ENCODE data around the gene ACSS2. TPM values are rescaled to one million over a fixed set of nuclear protein-coding genes. Genes with fewer than 3 reads are reported as not detected.

ACSS2 gene
- total and polyA plus RNA-seq, 2 of the 8 experiments (the other 6 are each of a cell fraction or from before 2014, with no cell fraction given): 17.7 to 24.2 TPM

DNA sequence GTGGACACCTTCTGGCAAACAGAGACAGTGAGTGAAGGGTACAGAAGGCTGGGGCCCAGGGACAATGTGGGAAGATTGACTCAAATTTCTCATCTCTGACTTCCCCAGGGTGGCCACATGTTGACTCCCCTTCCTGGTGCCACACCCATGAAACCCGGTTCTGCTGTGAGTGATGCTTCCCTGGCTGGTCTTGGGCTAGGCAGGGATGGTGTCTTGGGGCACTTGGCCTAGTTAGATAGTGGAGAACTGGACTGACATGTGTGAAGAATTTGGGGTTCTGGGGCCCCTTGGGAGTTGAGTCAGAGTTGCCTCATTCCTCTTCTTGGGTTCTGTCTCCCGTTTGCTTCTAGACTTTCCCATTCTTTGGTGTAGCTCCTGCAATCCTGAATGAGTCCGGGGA, 45.0 kb downstream of the ACSS2 start:
- no peak overlapping the region for H3K27ac ChIP-seq (ENCODE audit: low read depth, low read length)
- TF ChIP-seq TAF7 (optimal IDR thresholded peaks at IDR 0.05; ENCODE audit: borderline replicate concordance, low read depth, low read length) (no peak), SIRT6 (IDR thresholded peaks at IDR 0.05; ENCODE audit: low read length) (no peak), CEBPB (IDR thresholded peaks at IDR 0.05; ENCODE audit: low read depth, low read length) (no peak), RFX5 (IDR thresholded peaks at IDR 0.05; ENCODE audit: borderline replicate concordance, low read depth, low read length) (no peak), RBBP5 (IDR thresholded peaks at IDR 0.05; ENCODE audit: borderline replicate concordance, low read depth, low read length) (no peak), SIX5 (IDR thresholded peaks at IDR 0.05; ENCODE audit: low read depth, low read length) (no peak), EP300 (IDR thresholded peaks at IDR 0.05; ENCODE audit: borderline replicate concordance in 1 of 2, low read depth in 2 of 2, low read length in 2 of 2) (no peak)
- TF ChIP-seq, protein P1, sequence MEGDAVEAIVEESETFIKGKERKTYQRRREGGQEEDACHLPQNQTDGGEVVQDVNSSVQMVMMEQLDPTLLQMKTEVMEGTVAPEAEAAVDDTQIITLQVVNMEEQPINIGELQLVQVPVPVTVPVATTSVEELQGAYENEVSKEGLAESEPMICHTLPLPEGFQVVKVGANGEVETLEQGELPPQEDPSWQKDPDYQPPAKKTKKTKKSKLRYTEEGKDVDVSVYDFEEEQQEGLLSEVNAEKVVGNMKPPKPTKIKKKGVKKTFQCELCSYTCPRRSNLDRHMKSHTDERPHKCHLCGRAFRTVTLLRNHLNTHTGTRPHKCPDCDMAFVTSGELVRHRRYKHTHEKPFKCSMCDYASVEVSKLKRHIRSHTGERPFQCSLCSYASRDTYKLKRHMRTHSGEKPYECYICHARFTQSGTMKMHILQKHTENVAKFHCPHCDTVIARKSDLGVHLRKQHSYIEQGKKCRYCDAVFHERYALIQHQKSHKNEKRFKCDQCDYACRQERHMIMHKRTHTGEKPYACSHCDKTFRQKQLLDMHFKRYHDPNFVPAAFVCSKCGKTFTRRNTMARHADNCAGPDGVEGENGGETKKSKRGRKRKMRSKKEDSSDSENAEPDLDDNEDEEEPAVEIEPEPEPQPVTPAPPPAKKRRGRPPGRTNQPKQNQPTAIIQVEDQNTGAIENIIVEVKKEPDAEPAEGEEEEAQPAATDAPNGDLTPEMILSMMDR (IDR thresholded peaks at IDR 0.05; ENCODE audit: control extremely low read depth in 1 of 3, insufficient read depth in 1 of 3, low read depth in 1 of 3, low read length in 3 of 3): no peak
- POLR2A ChIA-PET (ENCODE audit: partially characterized antibody): interaction anchor here (1.1 kb wide), 1 partner anchor 16 kb away, joined by 3 read pairs; no protein-coding TSS in a partner anchor
- no peak overlapping the region for H3K4me2 ChIP-seq (ENCODE audit: insufficient read depth in 1 of 2, low read depth in 2 of 2, low read length in 2 of 2)
- H3K27me3 ChIP-seq (replicated peaks in 1 of 4; ENCODE audit: control insufficient read depth in 3 of 4, extremely low read depth in 1 of 4, insufficient read depth in 3 of 4, low read length in 3 of 4): no peaks in the 10 kb centered on the region
- H3K9me3 ChIP-seq (ENCODE audit: insufficient read depth in 2 of 2, low read depth in 1 of 2, low read length in 1 of 2): peaks cover 2 to 4% of the 10 kb centered on the region in 2 experiments; a peak in 2 of 4 replicates
- no peaks in the 10 kb centered on the region; the same call in 1 of the 2 replicates for H3K79me1 ChIP-seq (ENCODE audit: low read depth, low read length)
- CTCF ChIA-PET (ENCODE audit: partially characterized antibody): interaction anchor here (0.9 kb wide), 1 partner anchor 73 kb away, joined by 3 read pairs; no protein-coding TSS in a partner anchor
- H3K4ac ChIP-seq (replicated peaks; ENCODE audit: insufficient read length, low read depth, low read length): no peak overlapping the region
- H2BK5ac ChIP-seq (ENCODE audit: low read depth, low read length): no peak overlapping the region
- H3K14ac ChIP-seq (ENCODE audit: insufficient read length): no peak overlapping the region
- FAIRE-seq (no peak), DNase-seq (ENCODE audit: low read depth in 1 of 2, low spot score in 2 of 2) (no peak)
- no peaks in the 10 kb centered on the region for H3K4me1 ChIP-seq (replicated peaks in 1 of 4; ENCODE audit: control insufficient read depth in 3 of 4, insufficient read depth in 4 of 4, low read length in 3 of 4)
- no peak overlapping the region for H3K23ac ChIP-seq (ENCODE audit: insufficient read length)
- H3K18ac ChIP-seq (ENCODE audit: extremely low read depth, low read length): no peak overlapping the region
- no peak overlapping the region for H3K56ac ChIP-seq (replicated peaks; ENCODE audit: insufficient read length, low read depth, low read length)
- no peak overlapping the region for H3K4me3 ChIP-seq (ENCODE audit: extremely low read depth in 1 of 4, insufficient read depth in 2 of 4, low read depth in 3 of 4, low read length in 4 of 4)
- H4K8ac ChIP-seq (ENCODE audit: extremely low read depth, insufficient read depth, low read length): no peak overlapping the region
- WGBS, 2 experiments (ENCODE audit: extremely low coverage in 1 of 2, insufficient coverage in 1 of 2, insufficient read length in 1 of 2, insufficient replicate concordance in 2 of 2, low coverage in 1 of 2, low lambda C conversion rate in 2 of 2, missing lambda C conversion rate in 1 of 2): 82% methylated on average over 3 of the region's 3 CpGs; no CpG with 5 or more reads in 1 of the 2 experiments
- peaks cover 0 to 4% of the 10 kb centered on the region in 2 experiments for H4K20me1 ChIP-seq (replicated peaks in 1 of 2; ENCODE audit: control insufficient read depth in 1 of 2, insufficient read depth in 2 of 2, low read length in 2 of 2)
- H3K9ac ChIP-seq (replicated peaks in 1 of 4; ENCODE audit: extremely low read depth in 1 of 4, low read depth in 3 of 4, low read length in 3 of 4): no peak overlapping the region
- H2BK20ac ChIP-seq (ENCODE audit: low read length): no peak overlapping the region
- no peak overlapping the region for H2AFZ ChIP-seq (ENCODE audit: low read length)
- H2BK120ac ChIP-seq (replicated peaks; ENCODE audit: low read depth, low read length): no peak overlapping the region
- peaks cover 0 to 12% (median 0%) of the 10 kb centered on the region in 4 experiments; a peak in 3 of 8 replicates for H3K36me3 ChIP-seq (ENCODE audit: control insufficient read depth in 2 of 4, insufficient read depth in 4 of 4, low read length in 3 of 4)
- no peaks in the 10 kb centered on the region for H3K79me2 ChIP-seq (ENCODE audit: control insufficient read depth in 1 of 2, insufficient read depth in 2 of 2, low read length in 2 of 2)
- H4K91ac ChIP-seq (replicated peaks; ENCODE audit: insufficient read length, low read length): no peak overlapping the region
- no peak overlapping the region for H2BK12ac ChIP-seq (ENCODE audit: low read depth, low read length)
- H2AK5ac ChIP-seq (ENCODE audit: low read depth, low read length): no peak overlapping the region
- no peak overlapping the region for H2BK15ac ChIP-seq (ENCODE audit: low read length)
- H3K23me2 ChIP-seq (ENCODE audit: low read depth, low read length): no peaks in the 10 kb centered on the region; the same call in 1 of the 2 replicates
- no peak overlapping the region for H4K5ac ChIP-seq (ENCODE audit: insufficient read length, low read depth, low read length)
